Ascending aorta (tissue), 2 donors: ENCODE results near the gene NLGN4Y. TPM values are rescaled to one million over a fixed set of nuclear protein-coding genes. Genes with fewer than 3 reads are reported as not detected.

ENCODE experiments used
- DNase-seq, 2 donors: peaks; one replicate each; pipeline ENCODE4 v3.0.0-alpha.2; 2019; ENCODE audit warnings: low spot score in 2 of 2
- H3K27ac ChIP-seq, 2 donors: fragments of 200-600 bp; sonication (generic); one replicate each; pipeline ENCODE4 v1.5.1; 2016 to 2017; ENCODE audit warnings: mild to moderate bottlenecking in 1 of 2
- H3K27me3 ChIP-seq: fragments of 200-600 bp; sonication (generic); one replicate; pipeline ENCODE4 v1.5.1; 2017
- H3K36me3 ChIP-seq, 2 donors: fragments of 200-600 bp; sonication (generic); one replicate each; pipeline ENCODE4 v1.5.1; 2016
- H3K4me1 ChIP-seq, 2 donors: fragments of 200-600 bp; sonication (generic); one replicate each; pipeline ENCODE4 v1.5.1; 2016 to 2017; ENCODE audit warnings: mild to moderate bottlenecking in 1 of 2
- H3K4me3 ChIP-seq, 2 donors: fragments of 200-600 bp; sonication (generic); one replicate each; pipeline ENCODE4 v1.5.1; 2016 to 2017; ENCODE audit warnings: mild to moderate bottlenecking in 1 of 2
- H3K9me3 ChIP-seq, 2 donors: fragments of 200-600 bp; sonication (generic); one replicate each; pipeline ENCODE4 v1.5.1; 2016
- CTCF ChIP-seq, 3 experiments: fragments of 200-600 bp in 2 of 3; fragments of 450-650 bp in 1 of 3; sonication (generic) in 2 of 3; IDR thresholded peaks; one replicate each; pipeline ENCODE4 v1.5.1; 2016 to 2019; ENCODE audit warnings: antibody characterized with exemption in 3 of 3, mild to moderate bottlenecking in 1 of 3, moderate library complexity in 1 of 3
- intact Hi-C: fragments of 100-400 bp; cut with DNase I; formaldehyde crosslinking; loops from one replicate; pipeline ENCODE4 v1.15.1; 2023
- total RNA-seq: library from RNA; depleted of rRNA; stranded (reverse); fragments of >200 nt; gene quantifications from one replicate; pipeline ENCODE4 v1.1.0, GENCODE V29; 2016

Gene NLGN4Y
- total RNA-seq, 1 donor from 2014 or later: not detected

DNA sequence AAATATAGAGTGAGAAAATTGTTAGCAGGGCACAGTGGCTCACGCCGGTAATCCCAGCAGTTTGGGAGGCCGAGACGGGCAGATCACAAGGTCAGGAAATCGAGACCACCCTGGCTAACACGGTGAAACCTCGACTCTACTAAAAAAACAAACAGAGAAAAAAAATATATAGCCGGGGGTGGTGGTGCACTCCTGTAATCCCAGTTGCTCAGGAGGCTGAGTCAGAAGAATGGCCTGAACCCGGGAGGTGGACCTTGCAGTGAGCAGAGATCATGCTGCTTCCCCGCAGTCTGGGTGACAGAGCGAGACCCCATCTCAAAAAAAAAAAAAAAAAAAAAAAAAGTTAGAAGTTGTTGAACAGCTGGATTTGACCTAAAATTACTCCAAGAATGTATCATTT, 269.3 kb downstream of the NLGN4Y start:
- Histone ChIP-seq H3K4me1 (no peaks in the 10 kb centered on the region), H3K4me3 (no peak overlapping the region), H3K9me3 (no peaks in the 10 kb centered on the region), H3K27me3 (no peaks in the 10 kb centered on the region), H3K27ac (no peak overlapping the region), H3K36me3 (no peaks in the 10 kb centered on the region)
- no peak for TF ChIP-seq CTCF (IDR thresholded peaks at IDR 0.05)
- no peak for DNase-seq
- intact Hi-C loops: no loop called here

DNA sequence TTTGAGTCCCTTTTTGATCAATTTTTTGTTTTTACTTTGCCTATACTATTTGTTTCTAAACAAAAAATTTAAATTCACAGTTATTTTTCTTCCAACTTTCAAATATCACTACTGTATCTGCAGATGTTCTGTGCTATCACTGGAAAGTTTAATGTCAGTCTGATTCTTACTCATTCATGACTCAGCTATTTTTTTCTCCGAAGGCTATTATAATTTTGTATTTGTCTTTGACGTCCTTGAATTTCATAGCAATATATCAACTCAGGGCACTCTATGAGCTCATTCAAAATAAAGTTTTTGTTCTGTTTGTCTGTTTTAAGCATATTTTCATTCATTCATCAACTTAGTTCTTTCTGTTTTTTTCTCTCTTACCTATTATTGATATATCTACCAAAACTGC, 273.7 kb downstream of the NLGN4Y start:
- no peaks in the 10 kb centered on the region for H3K9me3 ChIP-seq
- TF ChIP-seq CTCF (IDR thresholded peaks at IDR 0.05): no peak
- H3K4me1 ChIP-seq: no peaks in the 10 kb centered on the region
- H3K4me3 ChIP-seq: no peak overlapping the region
- DNase-seq: no peak
- H3K36me3 ChIP-seq: no peaks in the 10 kb centered on the region
- H3K27me3 ChIP-seq: no peaks in the 10 kb centered on the region
- no peak overlapping the region for H3K27ac ChIP-seq
- intact Hi-C loops: no loop called here

GRCh38 chrY:14801096-14801495, 276.8 kb downstream of the NLGN4Y start:
- intact Hi-C loops: no loop called here
- H3K4me1 ChIP-seq: no peaks in the 10 kb centered on the region
- DNase-seq: no peak
- H3K27ac ChIP-seq: no peak overlapping the region
- TF ChIP-seq CTCF (IDR thresholded peaks at IDR 0.05): no peak
- H3K27me3 ChIP-seq: no peaks in the 10 kb centered on the region
- H3K4me3 ChIP-seq: no peak overlapping the region
- no peaks in the 10 kb centered on the region for H3K36me3 ChIP-seq
- no peaks in the 10 kb centered on the region for H3K9me3 ChIP-seq

DNA sequence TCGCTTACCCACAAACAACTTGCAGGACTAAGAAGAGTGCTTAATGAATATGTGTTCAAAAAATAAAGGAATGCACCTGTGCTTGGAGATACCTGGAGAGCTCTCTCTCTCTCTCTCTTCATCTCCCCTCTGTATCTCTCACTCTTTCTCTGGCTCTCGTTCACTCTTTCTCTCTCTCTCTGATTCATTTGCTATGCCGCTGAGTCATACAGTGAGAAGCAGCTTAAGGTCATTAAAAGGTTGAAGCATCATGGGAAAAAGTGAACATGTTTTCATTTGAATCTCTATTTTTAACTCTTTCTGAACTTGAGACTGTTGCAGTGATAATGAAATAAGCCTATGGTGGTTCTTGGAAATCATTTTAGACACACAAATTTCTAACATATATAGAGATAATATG, 277.8 kb downstream of the NLGN4Y start:
- Histone ChIP-seq H3K27ac (no peak overlapping the region), H3K27me3 (no peaks in the 10 kb centered on the region), H3K4me3 (no peak overlapping the region), H3K9me3 (no peaks in the 10 kb centered on the region), H3K4me1 (no peaks in the 10 kb centered on the region), H3K36me3 (no peaks in the 10 kb centered on the region)
- TF ChIP-seq CTCF (IDR thresholded peaks at IDR 0.05): no peak
- intact Hi-C loops: no loop called here
- DNase-seq: no peak

DNA sequence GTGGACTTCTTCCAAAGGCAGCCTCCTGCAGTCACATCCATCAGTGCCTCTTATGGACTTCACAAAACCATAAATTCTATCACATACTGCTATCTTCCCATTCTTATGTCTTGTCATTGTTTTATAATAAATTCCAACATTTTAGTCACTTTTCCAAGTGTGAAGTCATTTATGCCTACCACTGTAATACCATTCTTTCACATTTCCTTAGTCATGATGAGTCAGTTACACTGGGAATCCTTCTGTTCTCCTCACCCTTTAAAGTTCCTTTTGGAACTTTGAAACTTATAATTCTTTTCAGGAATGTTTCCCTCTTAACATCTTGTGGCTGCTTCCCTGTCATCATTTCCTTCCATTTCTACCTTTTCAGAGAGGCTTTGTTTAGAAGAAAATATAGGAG, 279.7 kb downstream of the NLGN4Y start:
- Histone ChIP-seq H3K4me3 (no peak overlapping the region), H3K36me3 (no peaks in the 10 kb centered on the region), H3K27ac (no peak overlapping the region), H3K4me1 (no peaks in the 10 kb centered on the region), H3K9me3 (no peaks in the 10 kb centered on the region), H3K27me3 (no peaks in the 10 kb centered on the region)
- intact Hi-C loops: no loop called here
- no peak for DNase-seq
- no peak for TF ChIP-seq CTCF (IDR thresholded peaks at IDR 0.05)

GRCh38 chrY:14818452-14818851, 294.1 kb downstream of the NLGN4Y start:
- TF ChIP-seq CTCF (IDR thresholded peaks at IDR 0.05): no peak

More at GRCh38 chrY:14818452-14818851, 294.1 kb downstream of the NLGN4Y start:
- H3K4me1 ChIP-seq: no peaks in the 10 kb centered on the region
- DNase-seq: no peak
- H3K27ac ChIP-seq: no peak overlapping the region
- no peaks in the 10 kb centered on the region for H3K9me3 ChIP-seq
- H3K36me3 ChIP-seq: no peaks in the 10 kb centered on the region
- intact Hi-C loops: no loop called here
- H3K27me3 ChIP-seq: no peaks in the 10 kb centered on the region
- H3K4me3 ChIP-seq: no peak overlapping the region
